Neutrophil (primary cell): Measurements from ENCODE around the gene TRPV2.
A peak's percentile ranks its signal among the peaks of the same experiment; 100 is the strongest.

Source experiments
- H3K27ac ChIP-seq: fragments of 200-600 bp; sonication (generic); 2 replicates; pipeline ENCODE4 v1.5.1; 2016; ENCODE audit warnings: mild to moderate bottlenecking, moderate library complexity
- H3K27me3 ChIP-seq: fragments of 200-600 bp; sonication (generic); 2 replicates; pipeline ENCODE4 v1.6.0; 2016; ENCODE audit warnings: mild to moderate bottlenecking
- H3K36me3 ChIP-seq: fragments of 200-600 bp; sonication (generic); 2 replicates; pipeline ENCODE4 v1.5.1; 2017
- H3K4me1 ChIP-seq, 2 experiments: fragments of 200-600 bp in 1 of 2; sonication (generic) in 1 of 2; 1 replicate in 1 of 2; 2 replicates in 1 of 2; pipeline versions ENCODE4 v1.5.1 to v1.6.1; 2013 to 2016; ENCODE audit warnings: low read depth in 1 of 2, low read length in 1 of 2, mild to moderate bottlenecking in 1 of 2, moderate library complexity in 1 of 2; ENCODE audit not compliant: control insufficient read depth in 1 of 2, insufficient read depth in 1 of 2
- H3K4me3 ChIP-seq, 2 experiments: fragments of 200-600 bp in 1 of 2; sonication (generic) in 1 of 2; 1 replicate in 1 of 2; 2 replicates in 1 of 2; pipeline ENCODE4 v1.5.1; 2013 to 2016; ENCODE audit warnings: low read depth in 1 of 2, low read length in 1 of 2, mild to moderate bottlenecking in 1 of 2, moderate library complexity in 1 of 2
- H3K9me3 ChIP-seq: fragments of 200-600 bp; sonication (generic); 2 replicates; pipeline ENCODE4 v1.5.1; 2016
- CTCF ChIP-seq: fragments of 200-600 bp; sonication (generic); IDR thresholded peaks from 2 replicates; pipeline ENCODE4 v1.5.1; 2016; ENCODE audit warnings: antibody characterized with exemption

Gene TRPV2

DNA sequence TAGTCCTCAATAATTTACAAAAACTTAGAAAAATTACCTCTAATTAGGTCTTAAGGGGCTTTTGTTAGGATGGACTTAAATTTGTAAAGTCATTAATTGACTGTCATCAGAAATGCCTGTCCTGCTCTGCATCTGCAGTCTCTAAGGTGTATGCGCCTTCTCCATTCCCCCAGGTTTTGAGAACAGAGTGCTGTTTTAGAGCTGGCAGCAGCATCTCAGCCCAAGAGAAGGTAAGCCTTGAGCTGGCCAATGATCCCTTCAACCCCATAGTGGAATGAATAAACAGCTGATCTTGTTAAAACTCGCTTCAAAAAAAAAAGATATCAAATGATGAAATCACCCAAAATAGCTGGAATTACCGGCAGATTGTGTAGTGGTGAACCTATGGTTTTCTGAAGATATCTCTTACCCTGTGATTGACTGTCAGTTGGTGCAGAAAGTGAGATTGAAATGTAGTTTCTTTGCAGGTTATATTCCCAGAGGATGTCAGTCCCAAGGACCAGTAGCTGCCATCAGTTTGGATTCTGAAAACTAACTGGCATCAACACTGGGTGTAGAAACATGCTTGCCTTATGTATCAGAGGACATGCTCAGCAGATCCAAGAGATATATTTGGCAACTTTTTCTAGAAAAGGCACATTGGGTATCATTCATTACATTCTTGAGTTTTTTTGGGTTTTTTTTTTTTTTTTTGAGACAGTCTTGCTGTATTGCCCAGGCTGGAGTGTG lies 25.7 kb downstream of the TRPV2 start:
- Histone ChIP-seq H3K4me3 (no peak overlapping the region), H3K36me3 (peaks cover 40% of the 10 kb centered on the region)
- no peak for TF ChIP-seq CTCF

GRCh38 chr17:16442141-16442540 lies 26.8 kb downstream of the TRPV2 start:
- TF ChIP-seq CTCF = no peak
- H3K27me3 ChIP-seq = no peaks in the 10 kb centered on the region
- no peak overlapping the region for H3K4me3 ChIP-seq
- peaks cover 40% of the 10 kb centered on the region for H3K36me3 ChIP-seq
- H3K9me3 ChIP-seq = no peaks in the 10 kb centered on the region
- H3K27ac ChIP-seq = peak overlapping the region; percentile 88
- peaks cover 61 to 64% of the 10 kb centered on the region in 2 experiments for H3K4me1 ChIP-seq

More for the DNA sequence above, 25.7 kb downstream of the TRPV2 start:
- Histone ChIP-seq H3K27me3 (no peaks in the 10 kb centered on the region), H3K27ac (peak overlapping the region; percentile 88), H3K4me1 (peaks cover 61 to 64% of the 10 kb centered on the region in 2 experiments), H3K9me3 (no peaks in the 10 kb centered on the region)

DNA sequence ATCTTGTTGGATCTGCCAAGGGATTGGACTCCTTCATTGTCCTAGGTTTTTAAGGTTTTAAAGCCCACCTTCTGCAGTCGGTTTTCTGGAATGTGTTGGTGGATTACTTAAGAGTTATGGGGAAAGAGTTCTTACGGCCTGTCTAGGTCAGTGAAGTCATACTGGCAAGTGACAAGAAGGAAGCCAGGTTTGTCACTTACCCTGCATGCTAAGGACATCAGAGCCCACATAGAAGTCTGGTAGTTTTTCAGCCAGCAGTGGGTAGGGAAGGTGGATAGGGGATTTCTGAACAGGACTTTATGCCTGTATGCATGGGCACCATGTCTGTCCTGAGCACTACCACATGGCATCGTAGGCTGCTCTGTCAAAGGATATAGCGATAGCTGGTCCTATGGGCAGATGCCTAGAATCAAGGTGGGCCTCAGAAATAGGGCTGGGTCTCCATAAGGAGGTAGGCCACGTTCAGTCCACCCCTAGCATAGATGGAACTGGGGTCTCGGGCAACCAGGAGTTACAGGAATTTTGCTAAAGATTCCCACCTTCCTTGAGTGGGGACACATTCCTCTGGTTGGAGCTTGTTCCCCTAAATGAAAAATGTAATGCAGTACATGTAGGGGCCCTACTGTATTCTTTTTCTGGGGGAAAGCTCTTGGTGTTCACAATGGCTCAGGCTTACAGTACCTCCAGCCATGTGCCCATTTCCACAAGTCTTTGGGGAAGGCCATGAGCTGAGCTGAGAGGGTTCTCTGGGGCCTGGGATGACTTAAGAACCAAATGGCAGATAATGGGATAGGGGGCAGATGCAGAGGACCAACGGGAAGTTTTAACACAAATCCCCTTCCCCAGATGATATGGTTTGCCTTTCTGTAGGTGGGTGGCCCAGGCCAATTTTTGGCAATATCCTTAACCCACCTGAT lies 27.5 kb downstream of the TRPV2 start:
- H3K4me1 ChIP-seq = peaks cover 61 to 64% of the 10 kb centered on the region in 2 experiments
- peak overlapping the region; percentile 88 for H3K27ac ChIP-seq
- H3K36me3 ChIP-seq = peaks cover 42% of the 10 kb centered on the region
- H3K9me3 ChIP-seq = no peaks in the 10 kb centered on the region
- no peak overlapping the region for H3K4me3 ChIP-seq
- H3K27me3 ChIP-seq = no peaks in the 10 kb centered on the region
- TF ChIP-seq CTCF = no peak

DNA sequence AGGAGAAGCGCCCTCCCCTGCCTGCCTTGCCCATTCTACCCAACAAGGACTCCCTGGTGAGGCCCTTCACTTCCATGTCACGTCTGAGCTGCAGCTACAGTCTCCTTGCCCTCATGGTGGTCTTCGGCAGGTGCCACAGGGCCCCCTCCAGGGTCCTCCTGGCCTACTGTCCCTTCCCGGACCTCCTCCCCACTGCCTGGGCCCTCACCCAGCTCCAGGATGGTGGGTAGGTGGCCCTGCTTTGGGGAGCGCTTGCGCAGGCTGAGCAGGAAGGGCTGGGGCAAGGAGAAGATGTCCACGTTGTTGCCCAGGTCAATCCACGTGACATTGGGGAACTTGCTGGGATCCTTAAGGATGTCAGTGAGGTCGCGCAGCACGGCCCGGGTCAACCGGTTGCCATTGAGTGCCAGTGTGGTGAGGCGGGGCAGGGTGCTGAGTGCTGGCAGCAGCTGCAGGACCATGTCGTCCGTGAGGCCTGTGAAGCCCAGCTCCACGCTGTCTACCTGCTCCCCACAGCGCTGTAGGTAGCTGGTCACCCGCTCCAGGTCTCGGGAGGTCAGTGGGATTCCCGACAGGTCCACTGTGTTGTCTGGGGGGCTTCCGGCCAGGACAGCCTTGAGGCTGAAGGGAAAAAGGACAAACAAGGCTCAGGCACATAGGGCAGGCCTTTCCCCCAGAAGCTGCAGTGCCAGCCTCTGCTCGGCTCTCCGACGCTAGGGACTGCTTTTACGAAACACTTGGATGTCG lies 28.3 kb downstream of the TRPV2 start:
- no peak for TF ChIP-seq CTCF
- no peaks in the 10 kb centered on the region for H3K27me3 ChIP-seq
- H3K36me3 ChIP-seq = peaks cover 50% of the 10 kb centered on the region
- H3K9me3 ChIP-seq = no peaks in the 10 kb centered on the region
- H3K27ac ChIP-seq = peak overlapping the region; percentile 88
- H3K4me1 ChIP-seq = peaks cover 53 to 56% of the 10 kb centered on the region in 2 experiments
- no peak overlapping the region for H3K4me3 ChIP-seq

DNA sequence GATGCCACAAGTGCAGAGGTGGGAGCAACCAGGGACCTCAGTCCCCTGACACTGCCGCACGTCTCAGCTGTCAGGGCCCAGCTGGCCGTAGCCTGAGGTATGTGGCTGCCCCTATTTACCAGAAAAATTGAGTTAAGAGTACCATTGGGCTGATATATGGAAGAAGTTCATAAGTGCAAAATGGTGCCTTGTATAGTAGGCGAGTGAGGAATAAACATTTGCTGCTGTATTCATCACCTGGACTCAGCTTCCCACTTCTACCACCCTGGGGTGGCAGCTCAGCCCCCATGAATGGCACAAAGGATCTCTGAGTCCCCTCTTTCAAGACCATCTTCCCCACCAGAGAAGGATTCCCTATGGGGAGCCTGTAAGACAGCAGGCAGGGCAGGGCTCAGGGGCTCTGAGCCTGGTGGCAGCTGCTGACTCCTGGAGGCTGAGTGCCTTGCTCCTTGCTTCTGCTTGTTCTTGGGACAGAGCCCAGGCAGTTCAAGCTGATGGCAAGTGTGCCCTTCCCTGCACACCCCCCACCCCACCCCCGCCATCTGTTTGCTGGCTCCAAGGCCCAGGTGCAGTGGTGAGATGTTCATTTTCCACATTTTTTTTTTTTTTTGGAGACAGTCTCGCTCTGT lies 29.0 kb downstream of the TRPV2 start:
- no peaks in the 10 kb centered on the region for H3K27me3 ChIP-seq
- peaks cover 48 to 52% of the 10 kb centered on the region in 2 experiments for H3K4me1 ChIP-seq
- no peak overlapping the region for H3K27ac ChIP-seq
- no peak overlapping the region for H3K4me3 ChIP-seq
- TF ChIP-seq CTCF = no peak
- H3K9me3 ChIP-seq = no peaks in the 10 kb centered on the region
- H3K36me3 ChIP-seq = peaks cover 57% of the 10 kb centered on the region
